ENCODE data around the gene PSORS1C2.

DNA sequence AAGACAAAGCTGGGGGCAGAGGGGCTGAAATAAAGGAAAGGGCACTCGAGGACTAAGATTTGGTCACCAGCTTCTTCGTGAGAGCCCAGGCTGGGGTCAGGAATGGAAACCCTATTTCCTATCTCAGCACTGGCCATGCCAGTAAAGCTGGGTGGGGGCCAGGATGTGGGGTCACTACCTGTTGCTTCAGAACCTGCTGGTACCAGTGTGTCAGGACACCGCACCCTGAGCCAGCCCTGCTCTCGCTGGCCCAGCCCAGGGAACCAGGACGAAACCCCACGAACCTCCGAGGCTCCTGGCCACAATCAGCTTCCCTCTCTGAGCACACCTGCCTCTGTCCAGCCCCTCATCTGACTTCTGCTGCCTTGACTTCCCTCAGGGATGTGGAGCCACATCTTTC is 20.7 kb downstream of the PSORS1C2 start:
- TF ChIP-seq CTCF (IDR thresholded peaks at IDR 0.05): no peak
- TF ChIP-seq POLR2A (IDR thresholded peaks at IDR 0.05): no peak

Data from breast epithelium (tissue), 3 donors.